NCI-H226 (cell line): ENCODE results near the gene DNAH11.
A peak's percentile ranks its signal among the peaks of the same experiment; 100 is the strongest.
"Not testable (repeated sequence)": the region's sequence is repeated elsewhere in the genome, so short reads cannot be mapped to it uniquely, and the experiment has no call there.

ENCODE experiments used
- DNase-seq: peaks from one replicate; pipeline ENCODE4 v3.0.0-alpha.2; 2015

Gene DNAH11

GRCh38 chr7:21777921-21778320 is 235.1 kb downstream of the DNAH11 start:
- DNase-seq, result no peak

- DNase-seq, result no peak
Measured at GRCh38 chr7:21778953-21779352, 236.1 kb downstream of the DNAH11 start.

DNA sequence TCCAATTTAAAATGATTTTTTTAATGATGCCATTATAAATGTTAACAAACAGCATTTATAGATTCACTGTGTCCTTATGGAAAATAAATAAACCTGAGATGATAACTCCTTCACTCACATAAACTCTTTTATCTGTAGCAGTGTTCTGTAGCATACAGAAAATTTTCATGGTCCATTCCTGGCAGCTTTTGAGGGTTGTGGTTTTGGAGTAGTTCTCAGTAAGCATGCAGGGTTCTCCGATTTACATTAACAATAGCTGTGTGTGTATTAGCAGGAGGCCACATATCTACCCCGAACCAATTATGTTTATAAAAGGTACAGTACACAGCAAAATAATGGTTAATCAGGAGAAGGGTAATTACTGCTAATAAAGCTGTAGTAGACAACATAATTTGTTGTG is 240.2 kb downstream of the DNAH11 start:
- no peak for DNase-seq

GRCh38 chr7:21784989-21785388 is 242.2 kb downstream of the DNAH11 start:
- DNase-seq, result no peak

DNA sequence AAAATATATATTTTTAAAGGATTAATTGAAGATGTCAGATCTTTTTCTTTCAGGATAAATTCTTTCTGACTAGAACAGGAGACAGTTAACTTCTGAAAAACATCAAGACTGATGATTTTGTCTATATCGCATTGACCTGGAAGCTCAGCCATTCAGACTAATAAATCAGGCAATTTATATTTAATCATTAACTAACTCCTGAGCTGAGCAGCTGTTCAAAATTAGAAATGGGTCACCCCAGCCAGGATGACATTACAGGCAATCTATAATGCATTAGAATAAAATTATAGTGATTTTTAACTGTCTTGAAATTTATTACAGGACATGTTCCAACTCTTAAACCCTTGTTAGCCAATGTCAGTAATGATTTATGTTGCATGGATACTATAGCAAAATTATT is 263.0 kb downstream of the DNAH11 start:
- DNase-seq, result no peak

GRCh38 chr7:21806388-21806787 is 263.5 kb downstream of the DNAH11 start:
- DNase-seq, result no peak

- no peak for DNase-seq
Measured at GRCh38 chr7:21819048-21819447, 276.2 kb downstream of the DNAH11 start.

DNA sequence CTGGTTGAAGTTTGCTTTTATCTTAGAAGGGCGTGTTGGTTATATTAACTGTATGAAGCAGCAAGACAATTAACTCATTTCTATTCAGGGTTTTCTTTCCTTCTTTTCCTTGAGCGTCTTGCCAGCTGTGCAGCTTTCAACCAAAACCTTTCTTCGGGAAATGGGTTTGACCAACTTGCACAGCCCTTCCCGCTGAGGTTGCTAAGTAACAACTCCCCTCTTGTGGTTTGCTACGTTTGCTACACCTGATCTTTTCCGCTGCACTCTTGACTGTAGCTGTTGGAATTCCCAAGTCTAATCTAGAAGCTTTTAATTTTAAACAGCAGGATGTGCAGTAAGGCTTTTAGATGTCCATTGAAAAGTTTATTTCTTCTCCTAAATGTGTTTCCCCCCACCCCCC is 286.0 kb downstream of the DNAH11 start:
- DNase-seq, result no peak

DNA sequence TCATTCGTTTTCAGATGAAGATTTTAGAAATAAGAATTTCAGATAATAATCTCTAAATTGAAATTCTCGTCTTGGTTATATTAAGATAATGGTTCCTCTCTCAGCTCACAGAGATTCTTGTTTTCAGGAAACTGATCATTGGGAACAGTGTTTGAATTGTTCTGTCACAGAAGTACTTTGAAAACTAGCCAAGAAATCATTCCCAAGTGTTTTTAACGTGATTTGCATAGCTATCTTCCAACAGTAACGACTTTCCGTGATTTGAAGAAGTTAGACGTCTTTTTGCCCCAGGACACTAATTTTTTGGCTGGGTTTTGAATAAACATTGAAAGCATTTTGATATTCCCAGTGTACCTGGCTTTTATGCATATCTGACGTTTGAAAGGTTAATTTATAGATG is 286.9 kb downstream of the DNAH11 start:
- no peak for DNase-seq

GRCh38 chr7:21844742-21845141 is 301.9 kb downstream of the DNAH11 start:
- no peak for DNase-seq

DNA sequence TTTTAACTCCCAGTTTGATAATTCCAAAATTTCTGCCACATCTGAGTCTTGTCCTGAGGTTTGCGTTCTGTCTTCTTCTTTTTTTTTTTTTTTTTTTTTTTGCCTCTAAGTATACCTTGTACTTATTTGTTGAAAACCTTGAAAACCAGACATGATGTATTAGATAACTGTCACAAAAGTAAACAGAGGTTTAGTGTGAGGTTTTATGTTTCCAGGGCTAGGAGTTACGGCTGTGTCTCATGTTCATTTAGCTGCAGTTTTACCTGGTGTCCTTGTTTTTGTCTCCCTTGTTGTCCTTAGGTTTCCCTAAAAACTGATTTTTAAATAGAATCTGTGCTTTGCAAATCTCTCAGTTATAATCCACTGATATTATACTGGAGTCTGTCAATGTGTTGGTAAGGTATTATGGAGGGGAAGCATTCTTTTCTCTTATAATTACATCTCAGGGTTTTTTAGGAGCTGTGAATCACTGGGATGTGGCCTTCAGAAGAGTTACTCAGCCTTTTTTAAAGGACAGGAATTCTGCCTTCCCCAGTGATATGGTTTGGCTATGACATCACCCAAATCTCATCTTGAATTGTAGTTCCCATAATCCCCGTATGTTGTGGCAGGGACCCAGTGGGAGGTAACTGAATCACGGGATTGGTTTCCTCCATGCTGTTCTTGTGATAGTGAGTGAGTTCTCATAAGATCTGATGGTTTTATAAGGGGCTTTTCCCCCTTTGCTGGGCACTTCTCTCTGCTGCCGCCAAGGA is 307.9 kb downstream of the DNAH11 start:
- peak; percentile 65 for DNase-seq

GRCh38 chr7:21851559-21851967 is 308.7 kb downstream of the DNAH11 start:
- no peak for DNase-seq

DNA sequence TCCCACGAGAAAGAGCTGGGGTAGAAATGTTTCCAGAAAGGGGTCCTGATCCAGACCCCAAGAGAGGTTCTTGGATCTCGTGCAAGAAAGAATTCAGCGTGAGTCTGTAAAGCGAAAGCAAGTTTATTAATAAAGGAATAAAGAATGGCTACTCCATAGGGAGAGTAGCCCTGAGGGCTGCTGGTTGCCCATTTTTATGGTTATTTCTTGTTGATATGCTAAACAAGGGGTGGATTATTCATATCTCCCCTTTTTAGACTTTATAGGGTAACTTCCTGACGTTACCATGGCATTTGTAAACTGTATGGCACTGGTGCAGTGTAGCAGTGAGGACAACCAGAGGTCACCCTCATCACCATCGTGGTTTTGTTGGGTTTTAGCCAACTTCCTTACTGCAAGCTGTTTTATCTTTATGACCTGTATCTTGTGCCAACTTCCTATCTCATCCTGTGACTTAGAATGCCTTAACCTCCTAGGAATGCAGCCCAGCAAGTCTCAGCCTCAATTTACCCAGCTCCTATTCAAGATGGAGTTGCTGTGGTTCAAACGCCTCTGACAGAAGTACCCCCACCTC is 322.9 kb downstream of the DNAH11 start:
- peak; percentile 74 for DNase-seq

- DNase-seq, result no peak
Measured at GRCh38 chr7:21866731-21867130, 323.9 kb downstream of the DNAH11 start.

DNA sequence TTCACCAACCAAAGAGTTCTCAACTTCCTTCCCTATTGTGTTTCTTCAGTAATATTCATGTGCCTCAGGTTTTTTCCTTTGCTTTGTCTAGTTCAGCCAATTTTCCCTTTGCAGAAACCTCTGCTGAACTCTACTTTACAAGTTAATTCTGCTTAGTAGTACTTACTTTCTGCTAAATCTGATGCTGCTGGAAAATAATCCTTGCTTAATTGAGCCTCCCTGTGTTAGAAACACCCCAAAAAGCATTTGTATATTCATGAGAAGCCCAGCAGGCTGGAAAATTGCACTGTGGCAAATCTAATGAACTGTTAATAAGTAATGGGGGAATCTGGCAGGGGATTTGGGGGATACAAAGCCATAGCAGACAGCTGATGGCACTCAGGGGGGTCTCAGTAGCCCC is 324.4 kb downstream of the DNAH11 start:
- DNase-seq, result no peak

- no peak for DNase-seq
Measured at GRCh38 chr7:21867816-21868575, 325.2 kb downstream of the DNAH11 start.

- no peak for DNase-seq
Measured at GRCh38 chr7:21868576-21868850, 325.7 kb downstream of the DNAH11 start.

DNA sequence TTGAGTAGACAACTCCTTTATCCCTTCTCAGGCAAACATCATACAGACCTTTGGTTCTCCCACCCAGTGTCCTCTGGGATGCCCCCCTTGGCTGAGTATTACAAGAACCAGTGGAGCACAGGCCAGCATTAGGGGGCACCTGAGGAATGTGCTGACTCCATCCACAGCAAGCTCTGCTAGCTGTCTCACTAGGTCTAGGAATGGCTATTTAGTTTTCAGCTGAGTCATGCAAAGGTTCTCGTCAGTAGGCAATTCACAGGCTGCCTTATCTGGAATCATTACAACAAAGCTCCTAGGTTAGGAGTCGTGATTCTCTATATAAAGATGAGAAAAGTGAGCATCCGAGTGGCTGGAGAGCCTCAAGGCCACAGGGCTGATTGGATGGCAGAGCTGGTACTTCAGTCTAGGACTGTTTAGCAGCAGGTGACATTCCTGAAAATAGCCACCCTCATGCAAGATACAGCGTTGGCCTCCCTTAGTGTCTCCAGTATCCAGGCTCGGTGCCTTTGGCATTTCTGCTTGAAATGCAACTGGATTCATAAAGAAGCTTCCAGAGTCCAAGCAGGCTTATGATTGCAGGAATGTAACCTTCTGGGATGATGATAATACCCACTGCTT is 327.1 kb downstream of the DNAH11 start:
- peak; percentile 65 for DNase-seq

- DNase-seq, result no peak
Measured at GRCh38 chr7:21883069-21883468, 340.2 kb downstream of the DNAH11 start.

DNA sequence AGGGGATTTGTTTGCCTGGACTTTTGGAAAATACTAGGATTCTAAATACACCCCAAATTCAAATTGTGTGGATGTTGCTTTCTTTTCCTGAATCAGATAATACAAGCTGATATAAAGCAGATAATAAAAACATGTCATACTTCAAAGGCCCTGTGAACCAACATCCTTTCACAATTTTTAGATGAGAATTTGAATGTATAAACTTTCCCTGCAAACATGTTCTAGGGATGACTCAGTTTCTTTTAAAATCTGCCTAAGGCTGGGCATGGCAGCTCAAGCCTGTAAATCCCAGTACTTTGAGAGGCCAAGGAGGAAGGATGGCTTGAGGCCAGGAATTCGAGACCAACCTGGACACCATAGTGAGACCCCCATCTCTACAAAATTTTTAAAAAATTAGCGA is 340.7 kb downstream of the DNAH11 start:
- DNase-seq, result not testable (repeated sequence)

- no peak for DNase-seq
Measured at GRCh38 chr7:21884496-21884895, 341.7 kb downstream of the DNAH11 start.

- no peak for DNase-seq
Measured at GRCh38 chr7:21886396-21886795, 343.6 kb downstream of the DNAH11 start.

DNA sequence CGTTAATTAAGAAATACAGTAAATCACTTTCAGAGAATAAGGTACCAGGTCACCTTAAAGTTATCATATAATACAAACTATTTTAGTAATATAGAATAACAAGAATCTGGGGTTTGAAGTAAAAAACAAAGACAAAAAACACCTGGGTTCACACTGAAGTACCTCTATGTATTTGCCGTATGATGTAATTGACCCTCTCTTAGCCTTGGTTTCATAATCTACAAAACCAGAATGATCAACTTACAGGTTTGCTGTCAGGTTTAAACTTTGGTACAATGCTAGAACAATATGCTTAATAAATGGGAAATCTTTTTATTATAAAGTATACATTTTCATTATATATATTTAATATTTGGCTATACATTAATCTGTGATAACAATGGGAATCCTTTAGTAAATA is 344.5 kb downstream of the DNAH11 start:
- DNase-seq, result no peak

- DNase-seq, result no peak
Measured at GRCh38 chr7:21887779-21888178, 344.9 kb downstream of the DNAH11 start.
